ENCODE measurements around the gene MX2.

DNA sequence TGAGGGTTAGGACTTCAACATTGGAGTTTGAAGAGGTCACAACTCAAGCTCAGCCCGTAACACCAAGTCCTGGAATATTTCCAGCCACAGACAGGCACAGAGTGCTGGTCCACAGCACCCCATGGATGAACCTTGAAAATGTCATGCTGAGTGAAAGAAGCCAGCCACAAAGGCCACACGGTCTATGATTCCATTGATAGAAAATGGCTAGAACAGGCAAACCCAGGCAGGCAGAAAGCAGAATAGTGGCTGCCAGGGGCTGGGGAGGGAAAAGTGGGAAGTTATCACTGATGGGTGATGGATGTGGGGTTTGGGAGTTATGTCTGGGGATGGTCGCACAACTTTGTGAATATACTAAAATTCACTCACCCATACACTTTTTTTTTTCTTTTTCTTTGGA lies 85.5 kb downstream of the MX2 start:
- TF ChIP-seq, protein P1, sequence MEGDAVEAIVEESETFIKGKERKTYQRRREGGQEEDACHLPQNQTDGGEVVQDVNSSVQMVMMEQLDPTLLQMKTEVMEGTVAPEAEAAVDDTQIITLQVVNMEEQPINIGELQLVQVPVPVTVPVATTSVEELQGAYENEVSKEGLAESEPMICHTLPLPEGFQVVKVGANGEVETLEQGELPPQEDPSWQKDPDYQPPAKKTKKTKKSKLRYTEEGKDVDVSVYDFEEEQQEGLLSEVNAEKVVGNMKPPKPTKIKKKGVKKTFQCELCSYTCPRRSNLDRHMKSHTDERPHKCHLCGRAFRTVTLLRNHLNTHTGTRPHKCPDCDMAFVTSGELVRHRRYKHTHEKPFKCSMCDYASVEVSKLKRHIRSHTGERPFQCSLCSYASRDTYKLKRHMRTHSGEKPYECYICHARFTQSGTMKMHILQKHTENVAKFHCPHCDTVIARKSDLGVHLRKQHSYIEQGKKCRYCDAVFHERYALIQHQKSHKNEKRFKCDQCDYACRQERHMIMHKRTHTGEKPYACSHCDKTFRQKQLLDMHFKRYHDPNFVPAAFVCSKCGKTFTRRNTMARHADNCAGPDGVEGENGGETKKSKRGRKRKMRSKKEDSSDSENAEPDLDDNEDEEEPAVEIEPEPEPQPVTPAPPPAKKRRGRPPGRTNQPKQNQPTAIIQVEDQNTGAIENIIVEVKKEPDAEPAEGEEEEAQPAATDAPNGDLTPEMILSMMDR (IDR thresholded peaks at IDR 0.05) = no peak
- TF ChIP-seq POLR2A (IDR thresholded peaks at IDR 0.05) = no peak

Data from Peyer's patch (tissue), 4 donors.